DOHH2 (cell line): ENCODE results near the gene INSIG1.

Source experiments
- H3F3A ChIP-seq: fragments of 200-600 bp; sonication (generic), shearing (Covaris generic); 2 replicates; pipeline ENCODE4 v1.6.0; 2016; ENCODE audit warnings: antibody characterized with exemption, mild to moderate bottlenecking; ENCODE audit not compliant: control insufficient read depth, insufficient read depth
- H3K27ac ChIP-seq: fragments of 200-600 bp; sonication (generic); 2 replicates; pipeline ENCODE4 v1.5.1; 2014; ENCODE audit warnings: low read depth, mild to moderate bottlenecking, low read length, moderate library complexity
- H3K27me3 ChIP-seq: fragments of 200-600 bp; sonication (generic); 2 replicates; pipeline ENCODE4 v1.6.1; 2014; ENCODE audit warnings: mild to moderate bottlenecking, low read length, mixed read lengths; ENCODE audit not compliant: control insufficient read depth
- H3K36me3 ChIP-seq: fragments of 200-600 bp; sonication (generic); 2 replicates; pipeline ENCODE4 v1.6.1; 2014; ENCODE audit warnings: mild to moderate bottlenecking, low read length, moderate library complexity, mixed read lengths; ENCODE audit not compliant: control insufficient read depth
- H3K4me1 ChIP-seq: fragments of 200-600 bp; sonication (generic); 2 replicates; pipeline ENCODE4 v1.6.1; 2014; ENCODE audit warnings: mild to moderate bottlenecking, low read length, mixed read lengths; ENCODE audit not compliant: control insufficient read depth
- H3K4me2 ChIP-seq: fragments of 200-600 bp; sonication (generic); 2 replicates; pipeline ENCODE4 v1.6.0; 2014; ENCODE audit warnings: mild to moderate bottlenecking, low read length, moderate library complexity
- H3K4me3 ChIP-seq: fragments of 200-600 bp; sonication (generic); 2 replicates; pipeline ENCODE4 v1.5.1; 2014; ENCODE audit warnings: mild to moderate bottlenecking, low read length, mixed read lengths
- H3K79me2 ChIP-seq: fragments of 200-600 bp; sonication (generic); 2 replicates; pipeline ENCODE4 v1.6.1; 2014; ENCODE audit warnings: mild to moderate bottlenecking, low read length, mixed read lengths; ENCODE audit not compliant: control insufficient read depth
- H3K9me2 ChIP-seq: fragments of 200-600 bp; sonication (generic); replicated peaks from 2 replicates; pipeline ENCODE4 v1.6.1; 2014; ENCODE audit warnings: mild to moderate bottlenecking, low read length, mixed read lengths; ENCODE audit not compliant: control insufficient read depth
- H3K9me3 ChIP-seq: fragments of 200-600 bp; sonication (generic); 2 replicates; pipeline ENCODE4 v1.6.1; 2014; ENCODE audit warnings: antibody characterized with exemption, low read length, mixed read lengths; ENCODE audit not compliant: control insufficient read depth, insufficient read depth
- H4K20me1 ChIP-seq: fragments of 200-600 bp; sonication (generic); 2 replicates; pipeline ENCODE4 v1.6.0; 2014; ENCODE audit warnings: low read depth, mild to moderate bottlenecking, antibody characterized with exemption, low read length, moderate library complexity; ENCODE audit not compliant: control insufficient read depth, insufficient read depth
- CTCF ChIP-seq: fragments of 200-600 bp; sonication (generic); IDR thresholded peaks from one replicate; pipeline ENCODE4 v1.5.1; 2014; ENCODE audit warnings: antibody characterized with exemption, mild to moderate bottlenecking, low read depth, low read length; ENCODE audit not compliant: poor library complexity, severe bottlenecking
- EZH2phosphoT487 ChIP-seq: fragments of 200-600 bp; sonication (generic); IDR thresholded peaks from 2 replicates; pipeline ENCODE4 v1.6.1; 2017; ENCODE audit warnings: borderline replicate concordance, mild to moderate bottlenecking, antibody characterized with exemption, low read length, moderate library complexity, mixed read lengths

The INSIG1 gene

DNA sequence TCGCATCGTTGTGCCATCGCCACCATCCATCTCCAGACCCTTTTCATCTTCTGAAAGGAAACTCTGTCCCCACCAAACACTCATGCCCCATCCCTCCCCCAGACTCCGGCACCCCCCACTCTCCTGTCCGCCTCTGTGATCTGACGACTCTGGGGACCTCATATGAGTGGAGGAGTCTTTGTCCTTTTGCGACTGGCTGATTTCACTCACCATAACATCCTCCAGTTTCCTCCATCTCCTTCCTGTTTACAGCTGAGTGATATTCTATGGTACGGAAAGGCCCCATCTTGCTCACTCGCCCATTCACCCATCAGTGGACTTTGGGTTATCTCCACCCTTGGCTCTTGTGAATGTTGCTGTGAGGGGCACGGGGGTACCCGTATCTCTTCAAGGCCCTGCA, 11.8 kb upstream of the INSIG1 start:
- H3K9me3 ChIP-seq: no peaks in the 10 kb centered on the region
- H3K27me3 ChIP-seq: peaks cover 10% of the 10 kb centered on the region; the same call in 1 of the 2 replicates
- H3K4me3 ChIP-seq: no peak overlapping the region
- H3K27ac ChIP-seq: no peak overlapping the region
- H4K20me1 ChIP-seq: no peaks in the 10 kb centered on the region
- peaks cover 65% of the 10 kb centered on the region for H3K4me1 ChIP-seq
- no peak for TF ChIP-seq EZH2phosphoT487
- TF ChIP-seq CTCF: no peak
- no peaks in the 10 kb centered on the region for H3K36me3 ChIP-seq
- no peaks in the 10 kb centered on the region for H3K9me2 ChIP-seq
- peak overlapping the region; percentile 33 for H3K4me2 ChIP-seq
- H3F3A ChIP-seq: no peaks in the 10 kb centered on the region
- H3K79me2 ChIP-seq: no peaks in the 10 kb centered on the region

GRCh38 chr7:155286686-155287085, 11.0 kb upstream of the INSIG1 start:
- no peaks in the 10 kb centered on the region for H3K9me2 ChIP-seq
- no peaks in the 10 kb centered on the region for H4K20me1 ChIP-seq
- no peaks in the 10 kb centered on the region for H3K79me2 ChIP-seq
- TF ChIP-seq CTCF: no peak
- no peaks in the 10 kb centered on the region for H3F3A ChIP-seq
- peaks cover 3% of the 10 kb centered on the region; the same call in 1 of the 2 replicates for H3K27me3 ChIP-seq
- H3K27ac ChIP-seq: no peak overlapping the region
- H3K9me3 ChIP-seq: no peaks in the 10 kb centered on the region
- no peak overlapping the region for H3K4me3 ChIP-seq
- peaks cover 57% of the 10 kb centered on the region for H3K4me1 ChIP-seq
- no peaks in the 10 kb centered on the region for H3K36me3 ChIP-seq
- no peak overlapping the region for H3K4me2 ChIP-seq

GRCh38 chr7:155287284-155287935, 10.3 kb upstream of the INSIG1 start:
- Histone ChIP-seq H3K27me3 (peaks cover 3% of the 10 kb centered on the region; the same call in 1 of the 2 replicates), H4K20me1 (no peaks in the 10 kb centered on the region), H3K36me3 (no peaks in the 10 kb centered on the region), H3F3A (no peaks in the 10 kb centered on the region), H3K4me2 (peak overlapping the region; percentile 9; the same call in 1 of the 2 replicates), H3K4me1 (peaks cover 49% of the 10 kb centered on the region), H3K4me3 (peak overlapping the region; percentile 2; the same call in 1 of the 2 replicates), H3K9me3 (no peaks in the 10 kb centered on the region), H3K27ac (no peak overlapping the region), H3K9me2 (no peaks in the 10 kb centered on the region), H3K79me2 (no peaks in the 10 kb centered on the region)
- TF ChIP-seq CTCF: no peak
- no peak for TF ChIP-seq EZH2phosphoT487
